NT2/D1 (cell line): ENCODE results near the gene LDAF1.

Experiments
- SUZ12 ChIP-seq: IDR thresholded peaks from 2 replicates; pipeline ENCODE4 v1.6.1; 2011; ENCODE audit not compliant: insufficient read length, insufficient read depth; ENCODE audit errors: extremely low read depth
- YY1 ChIP-seq: IDR thresholded peaks from 2 replicates; pipeline ENCODE4 v1.6.1; 2011; ENCODE audit not compliant: insufficient read length, insufficient read depth
- ZNF274 ChIP-seq: IDR thresholded peaks from 2 replicates; pipeline ENCODE4 v1.6.1; 2011; ENCODE audit warnings: mild to moderate bottlenecking, low read depth, low read length

DNA sequence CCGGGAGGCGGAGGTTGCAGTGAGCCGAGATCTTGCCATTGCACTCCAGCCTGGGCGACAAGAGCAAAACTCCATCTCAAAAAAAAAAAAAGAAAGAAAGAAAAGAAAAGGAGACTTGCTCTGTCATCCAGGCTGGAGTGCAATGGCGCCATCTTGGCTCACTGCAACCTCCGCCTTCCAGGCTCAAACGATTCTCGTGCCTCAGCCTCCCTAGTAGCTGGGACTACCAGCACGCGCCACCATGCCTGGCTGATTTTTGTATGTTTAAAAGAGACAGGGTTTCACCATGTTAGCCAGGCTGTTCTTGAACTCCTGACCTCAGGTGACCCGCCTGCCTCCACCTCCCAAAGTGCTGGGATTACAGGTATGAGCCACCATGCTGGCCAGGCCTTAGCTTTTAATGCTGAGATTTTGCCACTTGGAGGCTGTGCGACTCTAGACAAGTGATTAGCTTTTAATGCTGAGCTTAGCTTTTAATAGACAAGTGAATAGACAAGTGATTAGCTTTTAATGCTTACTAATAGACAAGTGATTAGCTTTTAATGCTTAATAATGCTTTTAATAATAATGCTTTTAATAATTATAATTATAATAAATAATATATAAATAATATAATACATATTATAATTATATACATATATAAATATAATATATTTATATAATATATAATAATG lies 9.6 kb downstream of the LDAF1 start:
- TF ChIP-seq SUZ12 (no peak), YY1 (no peak), ZNF274 (no peak)
